ENCODE measurements around the gene TRIO. TPM values are rescaled to one million over a fixed set of nuclear protein-coding genes. Genes with fewer than 3 reads are reported as not detected.

TRIO gene
- total RNA-seq, 1 experiment from 2014 or later, result 68.4 TPM

- H3K9me3 ChIP-seq (ENCODE audit: control insufficient read depth in 1 of 2, insufficient read depth in 1 of 2, low read depth in 1 of 2, low read length in 2 of 2), result no peaks in the 10 kb centered on the region
- H3K4me1 ChIP-seq (ENCODE audit: control insufficient read depth in 1 of 2, insufficient read depth in 2 of 2, low read length in 2 of 2), result peaks cover 13 to 46% of the 10 kb centered on the region in 2 experiments
- POLR2A ChIA-PET, result no interaction called here
- no peak overlapping the region for H3K4me2 ChIP-seq (ENCODE audit: low read length)
- no peaks in the 10 kb centered on the region for H3K9me2 ChIP-seq (ENCODE audit: insufficient read depth)
- no peaks in the 10 kb centered on the region for H3K27me3 ChIP-seq (ENCODE audit: insufficient read depth, low read length)
- no peak overlapping the region for H3K9ac ChIP-seq (ENCODE audit: low read length)
- DNase-seq (ENCODE audit: low read depth, low spot score) (no peak), ATAC-seq (no peak)
- no peak overlapping the region for H3K27ac ChIP-seq (ENCODE audit: low read depth, low read length)
- no peak overlapping the region for H3K4me3 ChIP-seq (replicated peaks in 1 of 2; ENCODE audit: low read depth in 1 of 2, low read length in 2 of 2)
- no TSS peak for BruUV-seq (replicated peaks)
- intact Hi-C loops (cut with micrococcal nuclease), result loop anchor here (10.0 kb wide), 1 partner anchor 115 kb away; no protein-coding TSS in a partner anchor
- peaks cover 99% of the 10 kb centered on the region for H3K79me2 ChIP-seq (ENCODE audit: insufficient read depth, low read length)
- RAD21 ChIA-PET (ENCODE audit: low non-redundant PET in 1 of 2, low total read pairs in 2 of 2, uncharacterized antibody in 2 of 2, unreplicated experiment in 2 of 2), result no interaction called here
- no peaks in the 10 kb centered on the region for H3K36me3 ChIP-seq (ENCODE audit: control insufficient read depth in 1 of 2, insufficient read depth in 2 of 2, low read length in 2 of 2)
- CTCF ChIA-PET, result no interaction called here
- H2AFZ ChIP-seq (ENCODE audit: low read depth, low read length, poor library complexity, severe bottlenecking), result no peak overlapping the region
- TF ChIP-seq SP1 (IDR thresholded peaks at IDR 0.05; ENCODE audit: low read depth), result no peak
- no peak for TF ChIP-seq POLR2A (IDR thresholded peaks at IDR 0.05; ENCODE audit: borderline replicate concordance, extremely low read depth, insufficient read depth, insufficient read length)
- no peak for TF ChIP-seq FOSL1 (IDR thresholded peaks at IDR 0.05; ENCODE audit: low read depth)
- peaks cover 51% of the 10 kb centered on the region; the same call in 1 of the 2 replicates for H4K20me1 ChIP-seq (ENCODE audit: insufficient read depth)
Observed at GRCh38 chr5:14149672-14150274, 6.6 kb downstream of the TRIO start.

- Histone ChIP-seq H3K79me2 (ENCODE audit: insufficient read depth, low read length) (peaks cover 99% of the 10 kb centered on the region), H2AFZ (ENCODE audit: low read depth, low read length, poor library complexity, severe bottlenecking) (no peak overlapping the region), H3K4me2 (ENCODE audit: low read length) (no peak overlapping the region), H3K36me3 (ENCODE audit: control insufficient read depth in 1 of 2, insufficient read depth in 2 of 2, low read length in 2 of 2) (no peaks in the 10 kb centered on the region), H3K27ac (ENCODE audit: low read depth, low read length) (no peak overlapping the region), H3K9me3 (ENCODE audit: control insufficient read depth in 1 of 2, insufficient read depth in 1 of 2, low read depth in 1 of 2, low read length in 2 of 2) (no peaks in the 10 kb centered on the region), H3K9ac (ENCODE audit: low read length) (no peak overlapping the region), H3K4me3 (replicated peaks in 1 of 2; ENCODE audit: low read depth in 1 of 2, low read length in 2 of 2) (no peak overlapping the region), H3K4me1 (ENCODE audit: control insufficient read depth in 1 of 2, insufficient read depth in 2 of 2, low read length in 2 of 2) (peaks cover 20 to 46% of the 10 kb centered on the region in 2 experiments), H3K9me2 (ENCODE audit: insufficient read depth) (no peaks in the 10 kb centered on the region), H4K20me1 (ENCODE audit: insufficient read depth) (peaks cover 57% of the 10 kb centered on the region; the same call in 1 of the 2 replicates), H3K27me3 (ENCODE audit: insufficient read depth, low read length) (no peaks in the 10 kb centered on the region)
- DNase-seq (ENCODE audit: low read depth, low spot score), result no peak
- RAD21 ChIA-PET (ENCODE audit: low non-redundant PET in 1 of 2, low total read pairs in 2 of 2, uncharacterized antibody in 2 of 2, unreplicated experiment in 2 of 2), result no interaction called here
- CTCF ChIA-PET, result no interaction called here
- intact Hi-C loops (cut with micrococcal nuclease), result no loop called here
- POLR2A ChIA-PET, result no interaction called here
- ATAC-seq, result no peak
- no TSS peak for BruUV-seq (replicated peaks)
- TF ChIP-seq EGR1 (IDR thresholded peaks at IDR 0.05; ENCODE audit: low read depth) (no peak), CEBPB (IDR thresholded peaks at IDR 0.05; ENCODE audit: low read depth) (no peak), RAD21 (IDR thresholded peaks at IDR 0.05; ENCODE audit: low read depth) (no peak), CTCF (IDR thresholded peaks at IDR 0.05 in 2 of 3, conservative IDR thresholded peaks at IDR 0.05 in 1 of 3; ENCODE audit: borderline replicate concordance in 1 of 3, insufficient read depth in 1 of 3, low read depth in 2 of 3, low read length in 2 of 3) (no peak), CBX3 (IDR thresholded peaks at IDR 0.05; ENCODE audit: low read depth) (no peak), SIN3A (IDR thresholded peaks at IDR 0.05; ENCODE audit: low read depth) (no peak), YY1 (IDR thresholded peaks at IDR 0.05; ENCODE audit: extremely low read depth, insufficient replicate concordance, low read depth, low read length) (no peak), EZH2 (IDR thresholded peaks at IDR 0.05) (no peak), FOSL1 (IDR thresholded peaks at IDR 0.05; ENCODE audit: low read depth) (no peak), MAX (IDR thresholded peaks at IDR 0.05) (no peak), ELF1 (IDR thresholded peaks at IDR 0.05; ENCODE audit: borderline replicate concordance, low read depth) (no peak), EZH2phosphoT487 (IDR thresholded peaks at IDR 0.05; ENCODE audit: borderline replicate concordance) (no peak), ZNF274 (IDR thresholded peaks at IDR 0.05; ENCODE audit: low read depth, low read length) (no peak), REST (IDR thresholded peaks at IDR 0.05; ENCODE audit: low read depth) (no peak)
Observed at GRCh38 chr5:14151416-14151815, 8.3 kb downstream of the TRIO start.

Measured in HCT116 (cell line).